Measurements from ENCODE around the gene NDUFV2.
"Not testable (repeated sequence)": the region's sequence is repeated elsewhere in the genome, so short reads cannot be mapped to it uniquely, and the experiment has no call there.

DNA sequence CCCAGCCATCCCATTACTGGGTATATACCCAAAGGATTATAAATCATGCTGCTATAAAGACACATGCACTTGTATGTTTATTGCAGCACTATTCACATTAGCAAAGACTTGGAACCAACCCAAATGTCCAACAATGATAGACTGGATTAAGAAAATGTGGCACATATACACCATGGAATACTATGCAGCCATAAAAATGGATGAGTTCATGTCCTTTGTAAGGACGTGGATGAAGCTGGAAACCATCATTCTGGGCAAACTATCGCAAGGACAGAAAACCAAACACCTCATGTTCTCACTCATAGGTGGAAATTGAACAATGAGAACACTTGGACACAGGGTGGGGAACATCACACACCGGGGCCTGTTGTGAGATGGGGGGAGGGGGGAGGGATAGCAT, 9.4 kb upstream of the NDUFV2 start:
- TF ChIP-seq, protein P1, sequence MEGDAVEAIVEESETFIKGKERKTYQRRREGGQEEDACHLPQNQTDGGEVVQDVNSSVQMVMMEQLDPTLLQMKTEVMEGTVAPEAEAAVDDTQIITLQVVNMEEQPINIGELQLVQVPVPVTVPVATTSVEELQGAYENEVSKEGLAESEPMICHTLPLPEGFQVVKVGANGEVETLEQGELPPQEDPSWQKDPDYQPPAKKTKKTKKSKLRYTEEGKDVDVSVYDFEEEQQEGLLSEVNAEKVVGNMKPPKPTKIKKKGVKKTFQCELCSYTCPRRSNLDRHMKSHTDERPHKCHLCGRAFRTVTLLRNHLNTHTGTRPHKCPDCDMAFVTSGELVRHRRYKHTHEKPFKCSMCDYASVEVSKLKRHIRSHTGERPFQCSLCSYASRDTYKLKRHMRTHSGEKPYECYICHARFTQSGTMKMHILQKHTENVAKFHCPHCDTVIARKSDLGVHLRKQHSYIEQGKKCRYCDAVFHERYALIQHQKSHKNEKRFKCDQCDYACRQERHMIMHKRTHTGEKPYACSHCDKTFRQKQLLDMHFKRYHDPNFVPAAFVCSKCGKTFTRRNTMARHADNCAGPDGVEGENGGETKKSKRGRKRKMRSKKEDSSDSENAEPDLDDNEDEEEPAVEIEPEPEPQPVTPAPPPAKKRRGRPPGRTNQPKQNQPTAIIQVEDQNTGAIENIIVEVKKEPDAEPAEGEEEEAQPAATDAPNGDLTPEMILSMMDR (IDR thresholded peaks at IDR 0.05), result not testable (repeated sequence)
- TF ChIP-seq POLR2A (IDR thresholded peaks at IDR 0.05), result not testable (repeated sequence)
